Mesodermal cell (in vitro differentiated cells): ENCODE measurements around the gene PHF20.
"Not testable (repeated sequence)": the region's sequence is repeated elsewhere in the genome, so short reads cannot be mapped to it uniquely, and the experiment has no call there.

Experiments
- H3K27ac ChIP-seq: 2 replicates; pipeline ENCODE4 v1.7.0; 2013; ENCODE audit warnings: mild to moderate bottlenecking, low read depth, low read length, moderate library complexity; ENCODE audit not compliant: severe bottlenecking
- H3K36me3 ChIP-seq: 2 replicates; pipeline ENCODE4 v1.7.1; 2013; ENCODE audit warnings: mild to moderate bottlenecking, low read length, moderate library complexity; ENCODE audit not compliant: control insufficient read depth, insufficient read depth
- H3K4me1 ChIP-seq: one replicate; pipeline ENCODE4 v1.7.1; 2013; ENCODE audit warnings: mild to moderate bottlenecking, low read length; ENCODE audit not compliant: insufficient read depth, control insufficient read depth, poor library complexity, severe bottlenecking
- H3K4me3 ChIP-seq: 2 replicates; pipeline ENCODE4 v1.7.0; 2013; ENCODE audit warnings: low read length, control low read depth, mild to moderate bottlenecking; ENCODE audit not compliant: insufficient read depth, poor library complexity, severe bottlenecking; ENCODE audit errors: extremely low read depth
- H3K9me3 ChIP-seq: 2 replicates; pipeline ENCODE4 v1.7.1; 2013; ENCODE audit warnings: mild to moderate bottlenecking, low read length, moderate library complexity; ENCODE audit not compliant: control insufficient read depth
- WGBS, 2 experiments: methylation state at CpG; one replicate each; pipeline ENCODE4 v1.1.5; 2013; ENCODE audit warnings: missing lambda C conversion rate in 2 of 2; ENCODE audit not compliant: insufficient coverage in 2 of 2; 5-methylcytosine and 5-hydroxymethylcytosine counted together

The PHF20 gene

GRCh38 chr20:35842361-35842760, 70.5 kb downstream of the PHF20 start:
- H3K27ac ChIP-seq: no peak overlapping the region
- H3K36me3 ChIP-seq: peaks cover 79% of the 10 kb centered on the region
- H3K4me1 ChIP-seq: no peaks in the 10 kb centered on the region
- no peak overlapping the region for H3K4me3 ChIP-seq
- WGBS, 2 experiments: 99 to 100% methylated on average over 4 to 5 of the region's 5 CpGs
- peaks cover 5% of the 10 kb centered on the region for H3K9me3 ChIP-seq

- 95 to 97% methylated on average over 4 to 6 of the region's 6 CpGs for WGBS, 2 experiments
- peaks cover 90% of the 10 kb centered on the region for H3K36me3 ChIP-seq
- not testable (repeated sequence) for H3K27ac ChIP-seq, H3K4me3 ChIP-seq, H3K4me1 ChIP-seq, H3K9me3 ChIP-seq
Measured at GRCh38 chr20:35843894-35844293, 72.1 kb downstream of the PHF20 start.

GRCh38 chr20:35845561-35845960, 73.7 kb downstream of the PHF20 start:
- peaks cover 90% of the 10 kb centered on the region for H3K36me3 ChIP-seq
- no peak overlapping the region for H3K27ac ChIP-seq
- H3K9me3 ChIP-seq: peaks cover 5% of the 10 kb centered on the region
- no peak overlapping the region for H3K4me3 ChIP-seq
- WGBS, 2 experiments: 98 to 100% methylated on average over 4 to 5 of the region's 6 CpGs
- peaks cover 4% of the 10 kb centered on the region for H3K4me1 ChIP-seq

- H3K27ac ChIP-seq: no peak overlapping the region
- H3K4me1 ChIP-seq: peaks cover 9% of the 10 kb centered on the region
- H3K9me3 ChIP-seq: no peaks in the 10 kb centered on the region
- WGBS, 2 experiments: 80 to 93% methylated on average over 3 of the region's 4 CpGs
- no peak overlapping the region for H3K4me3 ChIP-seq
- peaks cover 86% of the 10 kb centered on the region for H3K36me3 ChIP-seq
Measured at GRCh38 chr20:35849706-35850105, 77.9 kb downstream of the PHF20 start.

GRCh38 chr20:35851659-35852058, 79.8 kb downstream of the PHF20 start:
- not testable (repeated sequence) for H3K9me3 ChIP-seq, H3K4me3 ChIP-seq, H3K27ac ChIP-seq
- WGBS, 2 experiments: 92 to 95% methylated on average over 4 to 7 of the region's 8 CpGs
- peaks cover 74% of the 10 kb centered on the region for H3K36me3 ChIP-seq
- H3K4me1 ChIP-seq: peaks cover 17% of the 10 kb centered on the region

- WGBS, 2 experiments: 100% methylated on average over 1 of the region's 2 CpGs; no CpG with 5 or more reads in 1 of the 2 experiments
- H3K9me3 ChIP-seq: no peaks in the 10 kb centered on the region
- H3K4me3 ChIP-seq: no peak overlapping the region
- no peak overlapping the region for H3K27ac ChIP-seq
- H3K4me1 ChIP-seq: peaks cover 14% of the 10 kb centered on the region
- H3K36me3 ChIP-seq: peaks cover 55% of the 10 kb centered on the region
Measured at GRCh38 chr20:35854713-35855348, 83.0 kb downstream of the PHF20 start.

GRCh38 chr20:35855641-35856040, 83.8 kb downstream of the PHF20 start:
- Histone ChIP-seq H3K4me1 (peaks cover 14% of the 10 kb centered on the region), H3K36me3 (peaks cover 55% of the 10 kb centered on the region)
- H3K27ac ChIP-seq, H3K4me3 ChIP-seq, H3K9me3 ChIP-seq: not testable (repeated sequence)
- 88 to 94% methylated on average over 2 to 3 of the region's 4 CpGs for WGBS, 2 experiments

- H3K27ac ChIP-seq: no peak overlapping the region
Measured at GRCh38 chr20:35856866-35857265, 85.1 kb downstream of the PHF20 start.

GRCh38 chr20:35866418-35867202, 94.8 kb downstream of the PHF20 start:
- no CpG with 5 or more reads among the region's 1 CpG for WGBS, 2 experiments
- no peak overlapping the region for H3K4me3 ChIP-seq
- H3K9me3 ChIP-seq: no peaks in the 10 kb centered on the region
- no peak overlapping the region for H3K27ac ChIP-seq
- H3K4me1 ChIP-seq: no peaks in the 10 kb centered on the region
- peaks cover 61% of the 10 kb centered on the region for H3K36me3 ChIP-seq

More at GRCh38 chr20:35856866-35857265, 85.1 kb downstream of the PHF20 start:
- H3K9me3 ChIP-seq: no peaks in the 10 kb centered on the region
- H3K36me3 ChIP-seq: peaks cover 50% of the 10 kb centered on the region
- 92 to 96% methylated on average over 3 to 4 of the region's 4 CpGs for WGBS, 2 experiments
- H3K4me3 ChIP-seq: no peak overlapping the region
- H3K4me1 ChIP-seq: peaks cover 14% of the 10 kb centered on the region

GRCh38 chr20:35870541-35871258, 98.9 kb downstream of the PHF20 start:
- Histone ChIP-seq H3K9me3 (no peaks in the 10 kb centered on the region), H3K27ac (no peak overlapping the region), H3K36me3 (peaks cover 45% of the 10 kb centered on the region), H3K4me3 (no peak overlapping the region), H3K4me1 (peaks cover 14% of the 10 kb centered on the region)
- 92 to 97% methylated on average over 6 to 7 of the region's 7 CpGs for WGBS, 2 experiments
